Endothelial cell of umbilical vein (primary cell): ENCODE results near the gene PARD3B. TPM values are rescaled to one million over a fixed set of nuclear protein-coding genes. Genes with fewer than 3 reads are reported as not detected.

Experiments used
- BruUV-seq: library from RNA; stranded (reverse); fragments of 400-500 nt; replicated peaks from 2 replicates; lab custom pipeline; 2021; lab: Mats Ljungman, UMichigan
- CTCF ChIA-PET: fragments of 300-600, 350-600 bp; sonication (Branson Sonifier 250); formaldehyde crosslinking; loops from one replicate; lab custom pipeline; 2021; ENCODE audit warnings: antibody characterized with exemption, inconsistent platforms; lab: Charles Lee
- POLR2A ChIA-PET: fragments of 300-600, 350-600 bp; sonication (Branson Sonifier 250); formaldehyde crosslinking; loops from one replicate; lab custom pipeline; 2021; ENCODE audit warnings: antibody characterized with exemption, inconsistent platforms; lab: Charles Lee
- DNase-seq: peaks from one replicate; pipeline ENCODE4 v3.0.0-alpha.2; 2011; ENCODE audit warnings: low read depth, low spot score
- FAIRE-seq: peaks from 2 replicates; lab custom pipeline; 2011; peaks lifted over from hg19 to GRCh38; lab: Jason Lieb, UNC
- H2AFZ ChIP-seq: 2 replicates; pipeline ENCODE4 v1.6.0; 2012; ENCODE audit warnings: low read depth, low read length, control low read depth, inconsistent platforms
- H3K27ac ChIP-seq: 2 replicates; pipeline ENCODE4 v1.5.1; 2011; ENCODE audit warnings: low read depth, mild to moderate bottlenecking, control low read depth, low read length, moderate library complexity; ENCODE audit not compliant: insufficient read depth
- H3K27me3 ChIP-seq, 2 experiments: 2 replicates each; pipeline versions ENCODE4 v1.6.0 to v1.6.1; 2011; ENCODE audit warnings: low read length in 2 of 2, mixed read lengths in 1 of 2; ENCODE audit not compliant: control insufficient read depth in 2 of 2, insufficient read depth in 2 of 2
- H3K36me3 ChIP-seq, 2 experiments: 2 replicates in 1 of 2; 3 replicates in 1 of 2; pipeline ENCODE4 v1.5.1; 2011; ENCODE audit warnings: low read length in 2 of 2, mild to moderate bottlenecking in 1 of 2, moderate library complexity in 1 of 2; ENCODE audit not compliant: control insufficient read depth in 2 of 2, insufficient read depth in 2 of 2; ENCODE audit errors: extremely low read depth in 1 of 2
- H3K4me1 ChIP-seq: 3 replicates; pipeline ENCODE4 v1.5.1; 2011; ENCODE audit warnings: mild to moderate bottlenecking, low read length; ENCODE audit not compliant: control insufficient read depth, insufficient read depth; ENCODE audit errors: extremely low read depth
- H3K4me2 ChIP-seq: 2 replicates; pipeline ENCODE4 v1.6.1; 2011; ENCODE audit warnings: low read length, control low read depth, mixed read lengths; ENCODE audit not compliant: insufficient read depth
- H3K4me3 ChIP-seq, 3 experiments: fragments of 200-600 bp in 1 of 3; sonication (generic), shearing (Covaris generic) in 1 of 3; replicated peaks in 1 of 3; 2 replicates each; pipeline ENCODE4 v1.5.1; 2011 to 2016; ENCODE audit warnings: control low read depth in 3 of 3, low read length in 3 of 3, mild to moderate bottlenecking in 2 of 3, inconsistent platforms in 1 of 3, low read depth in 1 of 3, moderate library complexity in 1 of 3; ENCODE audit not compliant: insufficient read depth in 1 of 3
- H3K79me2 ChIP-seq: 2 replicates; pipeline ENCODE4 v1.6.0; 2012; ENCODE audit warnings: low read length, inconsistent platforms; ENCODE audit not compliant: control insufficient read depth, insufficient read depth
- H3K9ac ChIP-seq: replicated peaks from 2 replicates; pipeline ENCODE3; 2011; ENCODE audit warnings: low read length, control low read depth; ENCODE audit not compliant: insufficient read depth; ENCODE audit errors: extremely low read depth
- H3K9me1 ChIP-seq: replicated peaks from 3 replicates; pipeline ENCODE4 v1.6.0; 2011; ENCODE audit warnings: mild to moderate bottlenecking, low read length; ENCODE audit not compliant: control insufficient read depth, insufficient read depth; ENCODE audit errors: extremely low read depth
- H3K9me3 ChIP-seq: replicated peaks from 2 replicates; pipeline ENCODE4 v1.5.1; 2012; ENCODE audit warnings: low read length, inconsistent platforms; ENCODE audit not compliant: control insufficient read depth, insufficient read depth
- H4K20me1 ChIP-seq: replicated peaks from 2 replicates; pipeline ENCODE3; 2011; ENCODE audit warnings: mild to moderate bottlenecking, low read length; ENCODE audit not compliant: control insufficient read depth, insufficient read depth; ENCODE audit errors: extremely low read depth
- CTCF ChIP-seq, 2 donors: IDR thresholded peaks; 1 replicate in 1 of 2; 2 replicates in 1 of 2; pipeline ENCODE4 v1.5.1; 2011; ENCODE audit warnings: low read length in 2 of 2, mild to moderate bottlenecking in 2 of 2, moderate library complexity in 2 of 2, control low read depth in 1 of 2, inconsistent platforms in 1 of 2, low read depth in 1 of 2; ENCODE audit not compliant: insufficient read depth in 1 of 2; ENCODE audit errors: extremely low read depth in 1 of 2
- EZH2 ChIP-seq: IDR thresholded peaks from 2 replicates; pipeline ENCODE4 v1.6.1; 2012; ENCODE audit warnings: borderline replicate concordance, low read depth, mild to moderate bottlenecking, moderate library complexity, low read length, inconsistent platforms; ENCODE audit not compliant: severe bottlenecking
- FOS ChIP-seq: IDR thresholded peaks from 2 replicates; pipeline ENCODE4 v1.6.1; 2011; ENCODE audit warnings: mild to moderate bottlenecking, low read length, moderate library complexity, borderline replicate concordance; ENCODE audit not compliant: insufficient read depth
- GATA2 ChIP-seq: IDR thresholded peaks from 2 replicates; pipeline ENCODE4 v1.7.0; 2011; ENCODE audit warnings: low read depth, mild to moderate bottlenecking, moderate library complexity, mixed read lengths, low read length; ENCODE audit not compliant: insufficient read length, insufficient read depth
- JUN ChIP-seq: IDR thresholded peaks from 2 replicates; pipeline ENCODE4 v1.6.1; 2011; ENCODE audit warnings: borderline replicate concordance, low read depth; ENCODE audit not compliant: insufficient read length, insufficient read depth
- MAX ChIP-seq: IDR thresholded peaks from 2 replicates; pipeline ENCODE4 v1.6.1; 2011; ENCODE audit not compliant: insufficient read depth, insufficient read length
- MYC ChIP-seq: IDR thresholded peaks from one replicate; pipeline ENCODE4 v1.6.1; 2011; ENCODE audit warnings: mild to moderate bottlenecking, low read depth, low read length
- POLR2A ChIP-seq: IDR thresholded peaks from 2 replicates; pipeline ENCODE4 v1.6.1; 2012; ENCODE audit warnings: low read depth, mild to moderate bottlenecking, control low read depth, low read length
- POLR2AphosphoS5 ChIP-seq: IDR thresholded peaks from 2 replicates; pipeline ENCODE4 v1.6.1; 2012; ENCODE audit warnings: low read depth, mild to moderate bottlenecking, control low read depth, low read length, moderate library complexity; ENCODE audit not compliant: insufficient read depth
- dilution Hi-C: fragments of 300-500 bp; cut with MboI; formaldehyde crosslinking; loops from one replicate; pipeline ENCODE4 v1.15.0; 2019; ENCODE audit warnings: low sequenced_read_pairs; ENCODE audit not compliant: extremely low pct_ligation_motif_present
- intact Hi-C: fragments of 100-400 bp; cut with micrococcal nuclease; formaldehyde crosslinking; loops from one replicate; pipeline ENCODE4 v1.10.0; 2022
- polyA plus RNA-seq, 4 experiments: library from polyadenylated mRNA; depleted of rRNA in 3 of 4; stranded (reverse) in 3 of 4; unstranded in 1 of 4; fragments of >200 nt; gene quantifications; 2 replicates each; pipeline versions ENCODE4 v1.2.1 to v1.2.3, GENCODE V29; 2011 to 2012; ENCODE audit warnings: missing spikeins in 1 of 4
- total RNA-seq: library from RNA; stranded (reverse); gene quantifications from 2 replicates; pipeline ENCODE4 v1.2.3, GENCODE V29; 2021

Gene PARD3B
- total and polyA plus RNA-seq, 2 donors (not counting 3 experiments of a cell fraction or from before 2014, with no cell fraction given) = 2.2 to 30.9 TPM

- intact Hi-C loops (no loop called here), dilution Hi-C loops (no loop called here)
- Histone ChIP-seq H3K9me3 (no peaks in the 10 kb centered on the region), H3K9me1 (no peaks in the 10 kb centered on the region), H3K9ac (no peak overlapping the region), H3K4me1 (no peaks in the 10 kb centered on the region), H3K36me3 (no peaks in the 10 kb centered on the region), H2AFZ (no peak overlapping the region), H3K4me2 (no peak overlapping the region), H4K20me1 (no peaks in the 10 kb centered on the region), H3K27ac (no peak overlapping the region), H3K27me3 (no peaks in the 10 kb centered on the region), H3K79me2 (no peaks in the 10 kb centered on the region), H3K4me3 (no peak overlapping the region)
- ChIA-PET CTCF (no interaction called here), POLR2A (no interaction called here)
- DNase-seq (no peak), FAIRE-seq (no peak)
- no TSS peak for BruUV-seq
- TF ChIP-seq MYC = no peak
- TF ChIP-seq POLR2A = no peak
- TF ChIP-seq JUN = no peak
- no peak for TF ChIP-seq MAX
- TF ChIP-seq POLR2AphosphoS5 = no peak
- TF ChIP-seq EZH2 = no peak
- TF ChIP-seq FOS = no peak
- no peak for TF ChIP-seq GATA2
- TF ChIP-seq CTCF (IDR thresholded peaks at IDR 0.05; ENCODE audit: extremely low read depth in 1 of 2, insufficient read depth in 1 of 2, low read depth in 1 of 2, low read length in 2 of 2) = no peak
These were observed 919.4 kb downstream of the PARD3B start for GRCh38 chr2:205464681-205465080.
